NCI-H2171 treated with DMSO at 0.1 percent for 48 hours (cell line): ENCODE results near the gene TMEM161B.
"Not testable (repeated sequence)": the region's sequence is repeated elsewhere in the genome, so short reads cannot be mapped to it uniquely, and the experiment has no call there.

Source experiments
- DNase-seq: peaks from one replicate; lab custom pipeline; 2025; lab: John Stamatoyannopoulos, UW

Gene TMEM161B

GRCh38 chr5:88183255-88183654, 85.4 kb downstream of the TMEM161B start:
- DNase-seq, result no peak

- DNase-seq, result not testable (repeated sequence)
These were observed 91.2 kb downstream of the TMEM161B start for GRCh38 chr5:88177486-88177885.

- no peak for DNase-seq
These were observed 95.5 kb downstream of the TMEM161B start for GRCh38 chr5:88172847-88173758.

- DNase-seq, result no peak
These were observed 109.1 kb downstream of the TMEM161B start for GRCh38 chr5:88159591-88159990.

- no peak for DNase-seq
These were observed 110.6 kb downstream of the TMEM161B start for GRCh38 chr5:88158056-88158455.

GRCh38 chr5:88154891-88155290, 113.8 kb downstream of the TMEM161B start:
- no peak for DNase-seq

- no peak for DNase-seq
These were observed 117.9 kb downstream of the TMEM161B start for GRCh38 chr5:88150747-88151146.

- no peak for DNase-seq
These were observed 122.8 kb downstream of the TMEM161B start for GRCh38 chr5:88145611-88146467.

- DNase-seq, result no peak
These were observed 123.4 kb downstream of the TMEM161B start for GRCh38 chr5:88145221-88145610.
